Measurements from ENCODE around the gene CLHC1.
"Not testable (repeated sequence)": the region's sequence is repeated elsewhere in the genome, so short reads cannot be mapped to it uniquely, and the experiment has no call there.

Gene CLHC1

DNA sequence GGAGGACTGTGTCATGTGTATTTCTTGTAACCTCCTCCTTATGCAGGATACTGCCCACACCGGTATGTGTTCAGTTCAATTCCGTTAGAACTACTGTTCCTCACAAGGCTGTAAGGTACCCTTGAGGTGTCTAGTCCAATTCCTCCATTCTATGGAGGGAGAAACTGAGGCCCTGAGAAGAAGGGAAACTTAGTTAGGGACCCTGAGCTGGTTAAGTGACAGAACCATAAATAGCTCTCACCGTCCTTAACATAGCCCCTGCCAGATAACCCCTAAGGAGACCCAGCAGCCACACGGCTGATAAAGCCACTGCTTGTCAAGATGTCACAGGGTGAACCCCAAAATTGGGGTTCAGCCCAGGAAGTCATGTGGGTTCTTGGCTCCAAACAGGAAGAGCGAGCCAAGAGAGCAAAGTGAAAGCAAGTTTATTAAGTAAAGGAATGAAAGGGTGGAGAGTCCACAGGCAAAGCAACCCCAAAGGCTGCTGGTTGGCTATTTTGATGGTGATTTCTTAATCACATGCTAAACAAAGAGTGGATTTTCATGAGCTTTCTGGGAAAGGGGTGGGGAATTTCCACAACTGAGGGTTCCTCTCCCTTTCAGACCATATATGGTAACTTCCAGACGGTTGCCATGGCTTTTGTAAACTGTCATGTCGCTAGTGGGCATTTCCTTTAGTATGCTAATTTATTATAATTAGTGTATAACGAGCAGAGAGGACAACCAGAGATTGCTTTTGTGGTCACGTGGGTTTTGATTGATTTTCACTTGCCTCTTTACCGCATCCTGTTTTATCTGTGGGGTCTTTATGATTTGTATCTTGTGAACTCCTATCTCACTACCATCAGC, 98.4 kb downstream of the CLHC1 start:
- Mint-ChIP-seq H3K27me3 (no peaks in the 10 kb centered on the region), H3K4me3 (peak overlapping the region; percentile 72), H3K4me1 (ENCODE audit: low read depth) (peaks cover 29% of the 10 kb centered on the region), H3K27ac (peak overlapping the region; percentile 96), H3K36me3 (ENCODE audit: low read depth) (no peaks in the 10 kb centered on the region), H3K9me3 (no peaks in the 10 kb centered on the region)
- peak; percentile 50 for DNase-seq

DNA sequence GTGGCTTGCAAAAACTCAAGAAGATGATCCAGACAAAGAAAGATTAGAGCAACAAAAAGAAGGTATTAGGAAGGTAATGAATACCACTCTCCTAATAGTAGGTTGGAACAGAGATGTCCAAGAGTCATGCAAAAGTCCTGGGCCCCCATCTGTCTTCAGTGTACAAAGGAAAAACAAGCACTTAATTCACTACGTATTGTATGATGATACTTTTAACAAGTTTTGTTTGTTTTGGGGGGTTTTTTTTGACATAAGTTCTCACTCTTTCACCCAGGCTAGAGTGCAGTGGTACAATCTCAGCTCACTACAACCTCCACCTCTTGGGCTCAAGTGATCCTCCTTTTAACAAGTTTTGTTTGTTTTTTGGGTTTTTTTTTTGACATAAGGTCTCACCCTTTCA, 101.2 kb downstream of the CLHC1 start:
- H3K4me3 Mint-ChIP-seq: no peak overlapping the region
- DNase-seq: no peak
- peaks cover 22% of the 10 kb centered on the region for H3K4me1 Mint-ChIP-seq (ENCODE audit: low read depth)
- H3K27me3 Mint-ChIP-seq: no peaks in the 10 kb centered on the region
- H3K27ac Mint-ChIP-seq: peak overlapping the region; percentile 40
- no peaks in the 10 kb centered on the region for H3K36me3 Mint-ChIP-seq (ENCODE audit: low read depth)
- H3K9me3 Mint-ChIP-seq: no peaks in the 10 kb centered on the region

DNA sequence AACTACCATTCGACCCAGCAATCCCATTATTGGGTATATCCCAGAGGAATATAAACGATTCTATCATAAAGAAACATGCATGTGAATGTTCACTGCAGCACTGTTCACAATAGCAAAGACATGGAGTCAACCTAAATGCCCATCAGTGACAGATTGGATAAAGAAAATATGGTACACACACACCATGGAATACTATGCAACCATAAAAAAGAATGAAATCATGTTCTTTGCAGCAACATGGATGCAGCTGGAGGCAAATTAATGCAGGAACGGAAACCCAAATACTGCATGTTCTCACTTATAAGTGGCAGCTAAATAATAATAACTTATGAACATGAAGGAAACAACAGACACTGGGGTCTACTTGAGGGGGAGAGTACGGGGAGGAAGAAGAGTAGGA, 105.5 kb downstream of the CLHC1 start:
- H3K9me3 Mint-ChIP-seq: not testable (repeated sequence)

More for the DNA sequence above, 105.5 kb downstream of the CLHC1 start:
- not testable (repeated sequence) for DNase-seq; H3K4me3 Mint-ChIP-seq; H3K27me3 Mint-ChIP-seq; H3K4me1 Mint-ChIP-seq (ENCODE audit: low read depth); H3K27ac Mint-ChIP-seq; H3K36me3 Mint-ChIP-seq (ENCODE audit: low read depth)

Measured in activated T-cell treated with anti-CD3 and anti-CD28 coated beads, Interleukin-2, amount 50 U/mL, for 24 hours (primary cell).